Loucy (cell line): Measurements from ENCODE around the gene VAMP4.

ENCODE experiments used
- EZH2phosphoT487 ChIP-seq: fragments of 200-600 bp; IDR thresholded peaks from 2 replicates; pipeline ENCODE4 v1.6.1; 2018; ENCODE audit warnings: antibody characterized with exemption, mild to moderate bottlenecking, moderate library complexity, borderline replicate concordance
- TF ChIP-seq, protein P1 (sequence below): fragments of 200-600 bp; sonication (generic); conservative IDR thresholded peaks from 2 replicates; pipeline ENCODE4 v1.5.1; 2014; ENCODE audit warnings: mild to moderate bottlenecking, antibody characterized with exemption, low read length

DNA sequence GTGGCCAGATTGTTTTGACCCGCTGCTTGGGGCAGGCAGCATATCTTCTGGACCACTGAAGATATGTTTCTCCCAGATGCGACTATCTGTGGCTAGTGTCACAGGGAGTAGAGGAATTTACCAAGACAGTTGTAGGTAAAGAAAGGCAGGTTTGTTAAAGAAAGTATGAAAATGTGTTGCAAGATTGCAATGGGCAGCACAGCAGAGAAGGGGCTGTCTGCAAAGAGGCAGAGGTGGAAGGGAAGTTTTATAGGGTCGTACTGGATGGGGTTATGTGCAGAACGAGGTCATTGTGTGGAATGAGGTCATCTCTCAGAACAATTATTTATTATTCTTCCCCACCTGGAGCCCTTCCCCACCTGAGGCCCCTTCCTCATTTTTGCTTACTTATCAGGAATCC is 15.0 kb upstream of the VAMP4 start:
- TF ChIP-seq, protein P1, sequence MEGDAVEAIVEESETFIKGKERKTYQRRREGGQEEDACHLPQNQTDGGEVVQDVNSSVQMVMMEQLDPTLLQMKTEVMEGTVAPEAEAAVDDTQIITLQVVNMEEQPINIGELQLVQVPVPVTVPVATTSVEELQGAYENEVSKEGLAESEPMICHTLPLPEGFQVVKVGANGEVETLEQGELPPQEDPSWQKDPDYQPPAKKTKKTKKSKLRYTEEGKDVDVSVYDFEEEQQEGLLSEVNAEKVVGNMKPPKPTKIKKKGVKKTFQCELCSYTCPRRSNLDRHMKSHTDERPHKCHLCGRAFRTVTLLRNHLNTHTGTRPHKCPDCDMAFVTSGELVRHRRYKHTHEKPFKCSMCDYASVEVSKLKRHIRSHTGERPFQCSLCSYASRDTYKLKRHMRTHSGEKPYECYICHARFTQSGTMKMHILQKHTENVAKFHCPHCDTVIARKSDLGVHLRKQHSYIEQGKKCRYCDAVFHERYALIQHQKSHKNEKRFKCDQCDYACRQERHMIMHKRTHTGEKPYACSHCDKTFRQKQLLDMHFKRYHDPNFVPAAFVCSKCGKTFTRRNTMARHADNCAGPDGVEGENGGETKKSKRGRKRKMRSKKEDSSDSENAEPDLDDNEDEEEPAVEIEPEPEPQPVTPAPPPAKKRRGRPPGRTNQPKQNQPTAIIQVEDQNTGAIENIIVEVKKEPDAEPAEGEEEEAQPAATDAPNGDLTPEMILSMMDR = no peak
- TF ChIP-seq EZH2phosphoT487 = no peak
